H9 (cell line): ENCODE results near the gene RRH. TPM values are rescaled to one million over a fixed set of nuclear protein-coding genes. Genes with fewer than 3 reads are reported as not detected.

Source experiments
- DNase-seq: peaks from one replicate; pipeline ENCODE4 v3.0.0-alpha.2; 2017
- H2AFZ ChIP-seq: one replicate; pipeline ENCODE4 v1.6.1; 2013; ENCODE audit warnings: mild to moderate bottlenecking, low read length, control low read depth, moderate library complexity
- H2AK5ac ChIP-seq: 2 replicates; pipeline ENCODE4 v1.6.1; 2013; ENCODE audit warnings: low read length, control low read depth, mixed read lengths; ENCODE audit not compliant: insufficient read length
- H2BK120ac ChIP-seq: one replicate; pipeline ENCODE4 v1.6.1; 2013; ENCODE audit warnings: low read depth, mild to moderate bottlenecking, low read length, control low read depth, inconsistent platforms; ENCODE audit not compliant: poor library complexity, severe bottlenecking
- H2BK12ac ChIP-seq: 2 replicates; pipeline ENCODE4 v1.6.1; 2013; ENCODE audit warnings: low read length, control low read depth, mixed read lengths, low read depth; ENCODE audit not compliant: insufficient read length
- H2BK15ac ChIP-seq: 2 replicates; pipeline ENCODE4 v1.6.1; 2013; ENCODE audit warnings: low read depth, low read length, control low read depth
- H2BK20ac ChIP-seq: one replicate; pipeline ENCODE4 v1.6.1; 2013; ENCODE audit warnings: low read depth, mild to moderate bottlenecking, low read length, control low read depth, inconsistent platforms; ENCODE audit not compliant: poor library complexity, severe bottlenecking
- H2BK5ac ChIP-seq: 2 replicates; pipeline ENCODE4 v1.6.1; 2013; ENCODE audit warnings: low read length, control low read depth, mixed read lengths; ENCODE audit not compliant: insufficient read length
- H3K14ac ChIP-seq: 2 replicates; pipeline ENCODE4 v1.6.1; 2013; ENCODE audit warnings: low read length, control low read depth; ENCODE audit not compliant: insufficient read depth
- H3K18ac ChIP-seq: 2 replicates; pipeline ENCODE4 v1.6.1; 2013; ENCODE audit warnings: low read depth, mild to moderate bottlenecking, mixed read lengths, low read length, control low read depth; ENCODE audit not compliant: insufficient read length
- H3K23ac ChIP-seq: 2 replicates; pipeline ENCODE4 v1.6.1; 2013; ENCODE audit warnings: low read length, control low read depth, mixed read lengths, low read depth; ENCODE audit not compliant: insufficient read length
- H3K23me2 ChIP-seq: 2 replicates; pipeline ENCODE4 v1.6.1; 2013; ENCODE audit warnings: low read depth, mild to moderate bottlenecking, mixed read lengths, low read length, control low read depth; ENCODE audit not compliant: insufficient read length, poor library complexity, severe bottlenecking
- H3K27ac ChIP-seq: 2 replicates; pipeline ENCODE4 v1.5.1; 2013; ENCODE audit warnings: low read length, control low read depth, mixed read lengths, low read depth; ENCODE audit not compliant: insufficient read length
- H3K27me3 ChIP-seq: 2 replicates; pipeline ENCODE4 v1.6.1; 2013; ENCODE audit warnings: low read length, control low read depth, inconsistent platforms; ENCODE audit not compliant: insufficient read depth
- H3K4ac ChIP-seq: 2 replicates; pipeline ENCODE4 v1.6.1; 2013; ENCODE audit warnings: low read depth, mild to moderate bottlenecking, control low read depth, inconsistent platforms, low read length, moderate library complexity
- H3K4me1 ChIP-seq: 2 replicates; pipeline ENCODE4 v1.6.1; 2013; ENCODE audit warnings: low read length, control low read depth, inconsistent platforms; ENCODE audit not compliant: insufficient read depth
- H3K4me2 ChIP-seq: 2 replicates; pipeline ENCODE4 v1.6.1; 2013; ENCODE audit warnings: low read length, control low read depth, mixed read lengths; ENCODE audit not compliant: insufficient read length, insufficient read depth
- H3K56ac ChIP-seq: 2 replicates; pipeline ENCODE4 v1.6.1; 2013; ENCODE audit warnings: low read depth, mild to moderate bottlenecking, mixed read lengths, low read length, control low read depth; ENCODE audit not compliant: insufficient read length
- H3K79me1 ChIP-seq: 2 replicates; pipeline ENCODE4 v1.6.1; 2013; ENCODE audit warnings: low read depth, mild to moderate bottlenecking, moderate library complexity, low read length, control low read depth, inconsistent platforms; ENCODE audit not compliant: insufficient read depth, poor library complexity, severe bottlenecking
- H3K79me2 ChIP-seq: 2 replicates; pipeline ENCODE4 v1.6.1; 2013; ENCODE audit warnings: low read length, control low read depth, inconsistent platforms; ENCODE audit not compliant: insufficient read depth
- H3K9ac ChIP-seq: 2 replicates; pipeline ENCODE4 v1.6.1; 2013; ENCODE audit warnings: low read length, control low read depth, mixed read lengths; ENCODE audit not compliant: insufficient read length; ENCODE audit errors: extremely low read depth
- H3K9me3 ChIP-seq: one replicate; pipeline ENCODE4 v1.6.1; 2013; ENCODE audit warnings: low read depth, low read length, inconsistent platforms; ENCODE audit not compliant: control insufficient read depth
- H3T11ph ChIP-seq: one replicate; pipeline ENCODE4 v1.6.1; 2013; ENCODE audit warnings: mild to moderate bottlenecking, low read length, control low read depth, inconsistent platforms
- H4K20me1 ChIP-seq: one replicate; pipeline ENCODE4 v1.6.1; 2013; ENCODE audit not compliant: control insufficient read depth, insufficient read length, insufficient read depth
- H4K5ac ChIP-seq: 2 replicates; pipeline ENCODE4 v1.6.1; 2013; ENCODE audit warnings: low read depth, mild to moderate bottlenecking, mixed read lengths, low read length, control low read depth; ENCODE audit not compliant: insufficient read length
- H4K8ac ChIP-seq: replicated peaks from 2 replicates; pipeline ENCODE4 v1.6.1; 2013; ENCODE audit warnings: low read length, control low read depth, mixed read lengths, low read depth; ENCODE audit not compliant: insufficient read length
- H4K91ac ChIP-seq: 2 replicates; pipeline ENCODE4 v1.6.1; 2013; ENCODE audit warnings: low read depth, mild to moderate bottlenecking, moderate library complexity, mixed read lengths, low read length, control low read depth; ENCODE audit not compliant: insufficient read length
- H3K27ac Mint-ChIP-seq, 3 experiments: 2 replicates in 2 of 3; 3 replicates in 1 of 3; pipeline ENCODE4 v1.8.0; 2020 to 2021; ENCODE audit warnings: mixed read lengths in 3 of 3, mild to moderate bottlenecking in 1 of 3, moderate library complexity in 1 of 3
- H3K27me3 Mint-ChIP-seq: 2 replicates; pipeline ENCODE4 v1.8.0; 2021; ENCODE audit warnings: low read depth, mild to moderate bottlenecking, moderate library complexity, mixed read lengths
- H3K36me3 Mint-ChIP-seq, 3 experiments: 2 replicates in 2 of 3; 3 replicates in 1 of 3; pipeline ENCODE4 v1.8.0; 2020 to 2021; ENCODE audit warnings: low read depth in 3 of 3, mixed read lengths in 3 of 3; ENCODE audit not compliant: insufficient read depth in 1 of 3
- H3K4me1 Mint-ChIP-seq, 2 experiments: 2 replicates each; pipeline ENCODE4 v1.8.0; 2020; ENCODE audit warnings: mixed read lengths in 2 of 2
- H3K4me3 Mint-ChIP-seq, 2 experiments: 2 replicates in 1 of 2; 3 replicates in 1 of 2; pipeline ENCODE4 v1.8.0; 2020 to 2021; ENCODE audit warnings: mild to moderate bottlenecking in 2 of 2, mixed read lengths in 2 of 2, moderate library complexity in 1 of 2
- H3K9me3 Mint-ChIP-seq, 2 experiments: 2 replicates in 1 of 2; 3 replicates in 1 of 2; pipeline ENCODE4 v1.8.0; 2020; ENCODE audit warnings: mild to moderate bottlenecking in 2 of 2, mixed read lengths in 2 of 2, moderate library complexity in 1 of 2
- CTCF ChIP-seq: fragments of 200-600 bp; sonication (generic); conservative IDR thresholded peaks from 3 replicates; pipeline ENCODE4 v1.8.0; 2021; ENCODE audit warnings: antibody characterized with exemption, mild to moderate bottlenecking
- WGBS: extraction: QIAGEN DNeasy Blood & Tissue Kit; methylation state at CpG from one replicate; pipeline ENCODE4 v1.1.7; 2013; ENCODE audit warnings: missing lambda C conversion rate, low lambda C conversion rate, mixed read lengths; ENCODE audit not compliant: insufficient read length; ENCODE audit errors: extremely low coverage; 5-methylcytosine and 5-hydroxymethylcytosine counted together
- total RNA-seq: library from RNA; stranded (reverse); gene quantifications from 2 replicates; pipeline ENCODE4 v1.2.1, GENCODE V29; 2021

RRH gene
- total RNA-seq, 1 experiment from 2014 or later = not detected

GRCh38 chr4:109877400-109877799 is 49.6 kb downstream of the RRH start:
- Mint-ChIP-seq H3K4me3 (no peak overlapping the region), H3K27me3 (no peaks in the 10 kb centered on the region), H3K9me3 (peaks cover 0 to 3% of the 10 kb centered on the region in 2 experiments; a peak in 2 of 5 replicates), H3K36me3 (peaks cover 0 to 5% (median 0%) of the 10 kb centered on the region in 3 experiments; a peak in 2 of 7 replicates), H3K4me1 (no peaks in the 10 kb centered on the region), H3K27ac (no peak overlapping the region)
- Histone ChIP-seq H4K20me1 (no peaks in the 10 kb centered on the region), H4K8ac (no peak overlapping the region), H3K18ac (no peak overlapping the region), H2BK5ac (no peak overlapping the region), H3K23ac (no peak overlapping the region), H3K56ac (no peak overlapping the region), H2BK12ac (no peak overlapping the region), H3K9ac (no peak overlapping the region), H2AFZ (no peak overlapping the region), H3K23me2 (peaks cover 3% of the 10 kb centered on the region), H3K79me2 (no peaks in the 10 kb centered on the region), H3K14ac (no peak overlapping the region), H3K27ac (no peak overlapping the region), H3K27me3 (no peaks in the 10 kb centered on the region), H3T11ph (no peak overlapping the region), H3K9me3 (no peaks in the 10 kb centered on the region), H3K4me1 (no peaks in the 10 kb centered on the region), H2BK120ac (no peak overlapping the region), H2BK15ac (no peak overlapping the region), H4K91ac (no peak overlapping the region), H3K79me1 (no peaks in the 10 kb centered on the region), H4K5ac (no peak overlapping the region), H3K4me2 (no peak overlapping the region), H2AK5ac (no peak overlapping the region), H2BK20ac (no peak overlapping the region), H3K4ac (no peak overlapping the region)
- no peak for DNase-seq
- WGBS = no CpG with 5 or more reads among the region's 3 CpGs
- TF ChIP-seq CTCF = no peak
